Measurements from ENCODE around the gene MAP2K7.

- TF ChIP-seq PREB (CRISPR knock-in tag; IDR thresholded peaks at IDR 0.05; ENCODE audit: borderline replicate concordance), result no peak
- TF ChIP-seq USF1 (CRISPR knock-in tag; IDR thresholded peaks at IDR 0.05), result no peak
- no peak for TF ChIP-seq ZNF121 (CRISPR knock-in tag; IDR thresholded peaks at IDR 0.05)
- no peak for TF ChIP-seq SMAD4 (CRISPR knock-in tag; IDR thresholded peaks at IDR 0.05)
- TF ChIP-seq CTCF (IDR thresholded peaks at IDR 0.05), result no peak
- no peak for TF ChIP-seq NR3C1 (CRISPR knock-in tag; conservative IDR thresholded peaks at IDR 0.05; ENCODE audit: low read depth)
- no peak for TF ChIP-seq IRF1 (CRISPR knock-in tag; IDR thresholded peaks at IDR 0.05)
These were observed 27.1 kb downstream of the MAP2K7 start for GRCh38 chr19:7930765-7931164.
